CD4-positive, alpha-beta T cell treated with Interleukin-6 at 100 ng/mL for 8 hours (primary cell): ENCODE results near the gene CALD1.

Source experiments
- DNase-seq: peaks from one replicate; pipeline ENCODE4 v3.0.0-alpha.2; 2020; ENCODE audit warnings: mixed read lengths, low spot score

The CALD1 gene

GRCh38 chr7:134894928-134895327, 115.5 kb downstream of the CALD1 start:
- DNase-seq = no peak

GRCh38 chr7:134896073-134896472, 116.6 kb downstream of the CALD1 start:
- DNase-seq = no peak

- DNase-seq = no peak
These were observed 118.5 kb downstream of the CALD1 start for GRCh38 chr7:134897936-134898335.

GRCh38 chr7:134899729-134900128, 120.3 kb downstream of the CALD1 start:
- no peak for DNase-seq

- no peak for DNase-seq
These were observed 120.9 kb downstream of the CALD1 start for GRCh38 chr7:134900166-134900982.

- no peak for DNase-seq
These were observed 122.1 kb downstream of the CALD1 start for GRCh38 chr7:134901389-134902020.

GRCh38 chr7:134902058-134902457, 122.6 kb downstream of the CALD1 start:
- no peak for DNase-seq

GRCh38 chr7:134903073-134903790, 123.8 kb downstream of the CALD1 start:
- DNase-seq = no peak

- no peak for DNase-seq
These were observed 125.9 kb downstream of the CALD1 start for GRCh38 chr7:134905375-134905774.

GRCh38 chr7:134907000-134907399, 127.6 kb downstream of the CALD1 start:
- DNase-seq = no peak

GRCh38 chr7:134907639-134908038, 128.2 kb downstream of the CALD1 start:
- DNase-seq = no peak

- no peak for DNase-seq
These were observed 128.9 kb downstream of the CALD1 start for GRCh38 chr7:134908289-134908688.

- no peak for DNase-seq
These were observed 130.9 kb downstream of the CALD1 start for GRCh38 chr7:134910214-134910890.

GRCh38 chr7:134910968-134911367, 131.5 kb downstream of the CALD1 start:
- DNase-seq = no peak

- no peak for DNase-seq
These were observed 136.9 kb downstream of the CALD1 start for GRCh38 chr7:134916171-134916883.

GRCh38 chr7:134919240-134919641, 139.8 kb downstream of the CALD1 start:
- no peak for DNase-seq

GRCh38 chr7:134920026-134920753, 140.8 kb downstream of the CALD1 start:
- DNase-seq = no peak

GRCh38 chr7:134922720-134923704, 143.6 kb downstream of the CALD1 start:
- no peak for DNase-seq

GRCh38 chr7:134925766-134926165, 146.3 kb downstream of the CALD1 start:
- no peak for DNase-seq

GRCh38 chr7:134926396-134926795, 147.0 kb downstream of the CALD1 start:
- no peak for DNase-seq
